Activated CD4-positive, alpha-beta memory T cell treated with anti-CD3 and anti-CD28 coated beads, Interleukin-2, amount 10 ng/mL, durations not matched to agents 7 days and 5 days (primary cell): ENCODE data around the gene CPSF2. TPM values are rescaled to one million over a fixed set of nuclear protein-coding genes. Genes with fewer than 3 reads are reported as not detected.
A peak's percentile ranks its signal among the peaks of the same experiment; 100 is the strongest.

Experiments used
- CTCF ChIA-PET: fragments of 350-600 bp; sonication (Branson Sonifier 250); formaldehyde crosslinking; loops from one replicate; lab custom pipeline; 2021; ENCODE audit warnings: antibody characterized with exemption, inconsistent platforms; lab: Charles Lee
- POLR2A ChIA-PET: fragments of 350-600 bp; sonication (Branson Sonifier 250); formaldehyde crosslinking; loops from one replicate; lab custom pipeline; 2021; ENCODE audit warnings: antibody characterized with exemption; lab: Charles Lee
- DNase-seq: peaks from one replicate; pipeline ENCODE4 v3.0.0-alpha.2; 2020
- H3K27ac Mint-ChIP-seq: one replicate; pipeline ENCODE4 v1.8.0; 2021; ENCODE audit warnings: mild to moderate bottlenecking, mixed read lengths
- H3K27me3 Mint-ChIP-seq: one replicate; pipeline ENCODE4 v1.8.0; 2021; ENCODE audit warnings: mixed read lengths
- H3K36me3 Mint-ChIP-seq: one replicate; pipeline ENCODE4 v1.8.0; 2021; ENCODE audit warnings: low read depth, mixed read lengths
- H3K4me1 Mint-ChIP-seq: one replicate; pipeline ENCODE4 v1.8.0; 2021; ENCODE audit warnings: mixed read lengths
- H3K4me3 Mint-ChIP-seq: one replicate; pipeline ENCODE4 v1.8.0; 2021; ENCODE audit warnings: mild to moderate bottlenecking, mixed read lengths
- H3K9me3 Mint-ChIP-seq: one replicate; pipeline ENCODE4 v1.8.0; 2021; ENCODE audit warnings: mixed read lengths
- total RNA-seq, 2 experiments: library from RNA; stranded (reverse); gene quantifications; one replicate each; pipeline ENCODE4 v1.2.3, GENCODE V29; 2021

Gene CPSF2
- total RNA-seq, 2 experiments from 2014 or later = 74.5 to 79.3 TPM

DNA sequence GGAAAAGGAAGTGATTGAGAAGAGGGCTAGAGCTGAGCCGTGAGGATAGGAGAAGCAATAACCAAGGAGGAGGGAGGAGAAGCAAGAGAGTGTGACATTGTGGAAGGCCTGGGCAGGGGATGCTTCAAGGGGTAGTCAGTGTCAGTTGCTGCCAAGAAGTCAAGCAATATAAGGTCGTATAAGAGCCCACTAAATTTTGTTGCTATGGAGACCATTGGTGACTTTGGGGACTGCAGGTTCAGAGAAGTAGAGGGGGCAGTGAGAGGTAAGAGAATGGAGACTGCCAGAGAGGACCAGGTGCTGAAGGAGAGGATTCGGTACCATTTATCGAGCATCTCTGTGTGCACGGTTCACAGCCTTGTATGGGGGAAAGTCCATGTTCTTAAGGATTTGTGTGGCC lies 12.3 kb upstream of the CPSF2 start:
- Mint-ChIP-seq H3K4me3 (no peak overlapping the region), H3K36me3 (no peaks in the 10 kb centered on the region), H3K9me3 (no peaks in the 10 kb centered on the region), H3K4me1 (peaks cover 25% of the 10 kb centered on the region), H3K27me3 (no peaks in the 10 kb centered on the region), H3K27ac (no peak overlapping the region)
- ChIA-PET POLR2A (interaction anchor here (9.2 kb wide), 1 partner anchor 12 kb away, joined by 149 read pairs; the partner anchor contains the start of genes CPSF2 and NDUFB1), CTCF (interaction anchor here (0.7 to 5.0 kb wide), 2 partner anchors 10 to 544 kb away, joined by 5 to 141 read pairs; partner anchors contain the start of genes CPSF2 and NDUFB1)
- DNase-seq = no peak

DNA sequence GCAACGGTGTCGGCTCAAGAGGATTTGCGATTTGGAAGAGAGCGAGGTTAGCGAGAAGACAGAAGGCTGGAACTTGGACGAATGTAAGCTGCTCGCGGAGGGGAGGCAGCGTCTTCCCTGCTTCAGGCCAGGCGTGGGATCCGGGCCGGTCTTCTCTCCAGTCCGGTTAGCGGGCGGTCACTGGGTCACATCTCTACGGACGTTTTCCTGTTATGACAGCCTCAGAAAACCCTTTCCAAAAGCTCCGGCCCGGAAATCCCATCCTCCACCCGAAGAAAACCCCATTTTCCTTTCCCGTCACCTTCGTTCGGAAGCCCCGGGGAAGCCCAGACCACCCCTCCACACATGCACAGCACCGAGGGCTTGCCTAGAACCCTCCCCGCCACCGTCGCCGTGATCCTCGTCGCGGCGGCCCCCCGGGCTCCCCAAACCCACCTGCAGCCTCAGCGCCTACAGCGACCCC lies 531 bp upstream of the CPSF2 start:
- Mint-ChIP-seq H3K27ac (peak overlapping the region; percentile 97), H3K4me3 (peak overlapping the region; percentile 85), H3K36me3 (peaks cover 49% of the 10 kb centered on the region), H3K27me3 (no peaks in the 10 kb centered on the region), H3K4me1 (peaks cover 49% of the 10 kb centered on the region), H3K9me3 (no peaks in the 10 kb centered on the region)
- DNase-seq = no peak
- POLR2A ChIA-PET = interaction anchor here (0.7 to 11.2 kb wide), 19 partner anchors 12 to 1007 kb away, joined by 3 to 149 read pairs (median 4); partner anchors contain the start of genes ATXN3, PPP4R3A, TC2N and TRIP11
- CTCF ChIA-PET = interaction anchor here (0.6 to 7.0 kb wide), 6 partner anchors 13 to 569 kb away, joined by 3 to 141 read pairs (median 6); partner anchors contain the start of genes ATXN3 and TRIP11

DNA sequence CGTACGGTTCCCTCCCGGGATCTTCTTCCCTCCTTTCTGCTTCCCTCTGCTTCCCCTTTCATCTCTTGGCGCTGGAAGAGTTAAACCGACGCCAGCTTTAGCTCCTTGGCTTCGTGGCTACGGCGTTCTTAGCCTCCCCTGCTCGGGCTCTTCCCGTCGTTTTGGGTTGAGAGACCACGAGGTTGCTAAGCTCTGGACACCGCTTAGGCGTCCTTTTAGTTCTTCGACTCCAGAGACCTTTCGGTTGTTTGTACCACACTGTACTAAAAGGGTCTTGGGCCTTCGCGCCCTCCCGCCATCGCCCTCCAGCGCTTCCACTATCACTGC lies 545 bp downstream of the CPSF2 start:
- peak overlapping the region; percentile 85 for H3K4me3 Mint-ChIP-seq
- peaks cover 55% of the 10 kb centered on the region for H3K4me1 Mint-ChIP-seq
- ChIA-PET CTCF (interaction anchor here (0.7 to 7.0 kb wide), 7 partner anchors 15 to 1019 kb away, joined by 3 to 141 read pairs (median 3); partner anchors contain the start of genes ATXN3 and TRIP11), POLR2A (interaction anchor here (1.1 to 11.2 kb wide), 10 partner anchors 11 to 1008 kb away, joined by 3 to 149 read pairs (median 8); partner anchors contain the start of genes ATXN3, PPP4R3A, TC2N and TRIP11)
- DNase-seq = peak; percentile 20
- no peaks in the 10 kb centered on the region for H3K9me3 Mint-ChIP-seq
- peaks cover 47% of the 10 kb centered on the region for H3K36me3 Mint-ChIP-seq
- peak overlapping the region; percentile 97 for H3K27ac Mint-ChIP-seq
- H3K27me3 Mint-ChIP-seq = no peaks in the 10 kb centered on the region

DNA sequence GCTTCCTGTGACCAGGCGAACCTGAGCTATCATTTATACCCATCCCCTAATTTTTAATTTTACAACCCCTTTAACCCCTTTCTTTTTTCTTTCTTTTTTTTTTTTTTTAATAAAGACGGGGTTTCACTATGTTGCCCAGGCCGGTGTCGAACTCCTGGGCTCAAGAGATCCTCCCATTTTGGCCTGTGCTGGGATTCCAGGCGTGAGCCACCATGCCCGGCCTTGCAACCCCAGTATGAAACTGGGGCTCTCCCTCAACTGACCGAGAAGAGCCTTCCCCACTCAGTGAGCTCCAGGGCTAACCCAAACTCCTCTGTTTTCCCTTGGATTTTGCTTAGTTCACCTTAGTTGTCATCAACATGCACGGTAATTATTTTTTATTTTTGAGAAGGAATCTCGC lies 992 bp downstream of the CPSF2 start:
- ChIA-PET POLR2A (interaction anchor here (1.5 to 11.2 kb wide), 8 partner anchors 11 to 613 kb away, joined by 4 to 149 read pairs (median 12); partner anchors contain the start of genes ATXN3, PPP4R3A, TC2N and TRIP11), CTCF (interaction anchor here (0.7 to 7.0 kb wide), 5 partner anchors 16 to 898 kb away, joined by 3 to 141 read pairs (median 5); partner anchors contain the start of genes ATXN3 and TRIP11)
- H3K9me3 Mint-ChIP-seq = no peaks in the 10 kb centered on the region
- peaks cover 60% of the 10 kb centered on the region for H3K4me1 Mint-ChIP-seq
- no peaks in the 10 kb centered on the region for H3K27me3 Mint-ChIP-seq
- peak overlapping the region; percentile 97 for H3K27ac Mint-ChIP-seq
- DNase-seq = no peak
- peak overlapping the region; percentile 85 for H3K4me3 Mint-ChIP-seq
- H3K36me3 Mint-ChIP-seq = peaks cover 47% of the 10 kb centered on the region

DNA sequence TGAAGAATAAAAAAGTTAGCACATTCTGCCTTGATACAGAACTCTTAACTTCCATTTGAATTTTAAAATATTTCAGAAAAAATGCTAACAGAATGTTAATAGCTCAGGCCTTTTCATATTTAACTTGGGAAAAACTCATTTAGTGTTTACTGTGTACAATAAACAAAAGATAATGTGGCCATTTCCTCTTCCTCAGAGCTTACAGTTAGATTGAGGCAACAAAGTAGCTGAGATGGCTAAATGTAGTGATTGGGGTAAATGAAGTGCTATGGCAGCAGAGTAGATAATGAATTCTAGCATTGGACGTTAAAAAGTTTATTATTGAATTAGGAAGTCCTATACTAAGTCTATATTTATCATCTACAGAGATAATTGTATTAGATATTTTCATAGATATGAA lies 12.7 kb downstream of the CPSF2 start:
- no peak overlapping the region for H3K4me3 Mint-ChIP-seq
- peaks cover 54% of the 10 kb centered on the region for H3K36me3 Mint-ChIP-seq
- peaks cover 4% of the 10 kb centered on the region for H3K4me1 Mint-ChIP-seq
- DNase-seq = no peak
- ChIA-PET CTCF (interaction anchor here (0.8 to 2.4 kb wide), 7 partner anchors 9 to 34 kb away, joined by 3 to 8 read pairs (median 3); partner anchors contain the start of genes ATXN3, CPSF2 and NDUFB1), POLR2A (interaction anchor here (1.1 to 5.4 kb wide), 2 partner anchors 14 to 468 kb away, joined by 3 to 30 read pairs; partner anchors contain the start of genes CPSF2 and NDUFB1)
- no peak overlapping the region for H3K27ac Mint-ChIP-seq
- H3K9me3 Mint-ChIP-seq = no peaks in the 10 kb centered on the region
- no peaks in the 10 kb centered on the region for H3K27me3 Mint-ChIP-seq

DNA sequence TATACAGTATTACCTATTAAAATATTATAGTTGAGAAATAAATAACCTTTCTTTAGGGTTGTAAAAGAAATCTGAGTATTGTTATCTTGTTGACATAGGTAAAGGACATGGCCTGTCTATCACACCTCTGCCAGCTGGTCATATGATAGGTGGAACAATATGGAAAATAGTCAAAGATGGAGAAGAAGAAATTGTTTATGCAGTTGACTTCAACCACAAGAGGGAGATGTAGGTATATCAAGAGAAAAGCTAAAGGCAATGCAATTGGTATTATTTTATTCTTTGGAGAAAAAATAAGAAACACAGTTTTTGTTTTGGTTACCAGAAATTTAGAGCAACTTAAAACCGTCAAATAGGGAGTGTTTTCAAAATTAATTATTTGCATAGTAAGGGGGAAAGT lies 13.5 kb downstream of the CPSF2 start:
- Mint-ChIP-seq H3K27me3 (no peaks in the 10 kb centered on the region), H3K36me3 (peaks cover 47% of the 10 kb centered on the region), H3K27ac (no peak overlapping the region), H3K9me3 (no peaks in the 10 kb centered on the region), H3K4me1 (no peaks in the 10 kb centered on the region), H3K4me3 (no peak overlapping the region)
- CTCF ChIA-PET = interaction anchor here (1.3 to 2.4 kb wide), 5 partner anchors 10 to 35 kb away, joined by 3 to 8 read pairs (median 4); no protein-coding TSS in a partner anchor
- POLR2A ChIA-PET = interaction anchor here (5.4 kb wide), 1 partner anchor 14 kb away, joined by 30 read pairs; the partner anchor contains the start of genes CPSF2 and NDUFB1
- DNase-seq = no peak

DNA sequence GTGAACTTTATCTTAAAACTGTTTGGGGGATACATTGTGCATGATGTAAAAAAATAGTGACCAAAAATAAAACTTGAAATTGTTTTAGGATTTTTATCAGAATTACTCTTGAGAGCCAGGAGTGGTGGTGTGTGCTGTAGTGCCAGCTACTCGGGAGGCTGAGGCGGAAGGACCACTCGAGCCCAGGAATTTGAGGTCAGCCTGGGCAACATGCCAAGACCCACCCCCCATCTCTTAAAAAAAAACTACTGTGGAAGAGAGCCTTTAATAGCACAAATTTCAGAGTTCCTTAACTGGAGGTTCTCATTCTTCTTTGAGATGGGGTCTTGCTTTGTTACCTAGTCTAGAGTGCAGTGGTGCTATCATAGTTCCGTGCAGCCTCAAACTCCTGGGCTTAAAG lies 21.5 kb downstream of the CPSF2 start:
- Mint-ChIP-seq H3K27me3 (no peaks in the 10 kb centered on the region), H3K4me3 (no peak overlapping the region), H3K36me3 (peaks cover 57% of the 10 kb centered on the region), H3K9me3 (no peaks in the 10 kb centered on the region), H3K4me1 (peaks cover 5% of the 10 kb centered on the region), H3K27ac (no peak overlapping the region)
- POLR2A ChIA-PET = interaction anchor here (0.7 kb wide), 1 partner anchor 22 kb away, joined by 3 read pairs; the partner anchor contains the start of genes CPSF2 and NDUFB1
- CTCF ChIA-PET = no interaction called here
- no peak for DNase-seq

DNA sequence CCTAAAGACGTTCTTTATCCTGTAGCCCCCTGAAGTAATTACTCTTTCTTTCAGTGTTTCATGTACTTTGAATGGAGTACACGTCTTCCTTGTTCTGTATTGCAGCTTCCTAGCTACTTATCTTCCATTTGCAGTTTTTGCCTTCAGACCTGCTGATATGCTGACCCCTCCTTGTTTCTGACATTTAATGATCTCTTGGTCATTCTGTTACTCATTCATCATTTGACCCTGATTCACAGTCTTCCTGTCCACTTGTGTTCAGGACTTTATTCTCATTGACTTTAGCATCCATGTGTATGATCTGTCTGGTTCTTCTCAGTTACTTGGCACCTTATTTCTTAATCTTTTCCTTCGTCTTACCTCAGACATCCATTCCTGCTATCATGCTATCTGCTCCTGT lies 22.2 kb downstream of the CPSF2 start:
- no peak overlapping the region for H3K27ac Mint-ChIP-seq
- H3K27me3 Mint-ChIP-seq = no peaks in the 10 kb centered on the region
- CTCF ChIA-PET = no interaction called here
- POLR2A ChIA-PET = interaction anchor here (0.7 to 0.9 kb wide), 2 partner anchors 22 to 38 kb away, joined by 3 to 6 read pairs; partner anchors contain the start of genes ATXN3, CPSF2 and NDUFB1
- H3K4me1 Mint-ChIP-seq = peaks cover 5% of the 10 kb centered on the region
- H3K4me3 Mint-ChIP-seq = no peak overlapping the region
- DNase-seq = no peak
- peaks cover 56% of the 10 kb centered on the region for H3K36me3 Mint-ChIP-seq
- H3K9me3 Mint-ChIP-seq = no peaks in the 10 kb centered on the region

DNA sequence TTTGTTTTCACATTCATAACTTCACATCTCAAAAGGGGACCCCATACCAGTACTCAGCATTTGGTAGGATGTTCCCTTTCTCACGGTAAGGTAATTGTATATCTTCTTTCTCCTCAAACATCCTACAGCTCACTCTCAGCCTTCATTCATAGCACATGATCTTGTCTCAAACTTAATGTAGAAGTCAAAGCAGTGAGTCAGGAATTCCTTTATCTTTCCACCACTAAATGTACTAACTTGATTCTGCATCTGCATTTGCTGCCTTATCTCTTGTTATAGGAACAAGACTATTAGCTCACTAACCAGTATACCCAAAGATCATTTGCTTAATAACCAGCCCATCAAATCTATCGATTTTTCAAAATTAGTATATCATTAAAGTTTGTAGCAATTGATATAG lies 22.9 kb downstream of the CPSF2 start:
- CTCF ChIA-PET = no interaction called here
- Mint-ChIP-seq H3K36me3 (peaks cover 58% of the 10 kb centered on the region), H3K4me3 (no peak overlapping the region), H3K9me3 (no peaks in the 10 kb centered on the region), H3K27ac (no peak overlapping the region), H3K27me3 (no peaks in the 10 kb centered on the region), H3K4me1 (peaks cover 5% of the 10 kb centered on the region)
- POLR2A ChIA-PET = interaction anchor here (0.9 to 1.2 kb wide), 2 partner anchors 24 to 39 kb away, joined by 3 to 6 read pairs; partner anchors contain the start of gene ATXN3
- no peak for DNase-seq

DNA sequence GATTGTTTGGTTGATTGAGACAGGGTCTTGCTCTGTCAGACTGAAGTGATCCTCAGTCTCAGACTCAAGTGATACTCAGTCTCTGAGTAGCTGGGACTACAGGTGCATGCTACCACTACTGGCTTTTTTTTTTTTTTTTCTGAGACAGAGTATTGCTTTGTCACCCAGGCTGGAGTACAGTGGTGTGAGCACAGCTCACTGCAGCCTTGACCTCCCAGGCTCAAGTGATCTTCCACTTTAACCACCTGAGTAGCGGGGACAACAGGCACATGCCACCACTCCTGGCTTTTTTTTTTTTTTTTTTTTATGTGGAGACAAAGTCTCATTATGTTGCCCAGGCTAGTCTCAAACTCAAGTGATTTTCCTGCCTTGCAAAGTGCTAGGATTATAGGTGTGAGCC lies 31.8 kb downstream of the CPSF2 start:
- H3K27me3 Mint-ChIP-seq = no peaks in the 10 kb centered on the region
- H3K9me3 Mint-ChIP-seq = no peaks in the 10 kb centered on the region
- no peak overlapping the region for H3K4me3 Mint-ChIP-seq
- CTCF ChIA-PET = interaction anchor here (0.6 kb wide), 1 partner anchor 536 kb away, joined by 5 read pairs; no protein-coding TSS in a partner anchor
- peaks cover 10% of the 10 kb centered on the region for H3K4me1 Mint-ChIP-seq
- H3K36me3 Mint-ChIP-seq = peaks cover 52% of the 10 kb centered on the region
- POLR2A ChIA-PET = no interaction called here
- H3K27ac Mint-ChIP-seq = no peak overlapping the region
- no peak for DNase-seq

DNA sequence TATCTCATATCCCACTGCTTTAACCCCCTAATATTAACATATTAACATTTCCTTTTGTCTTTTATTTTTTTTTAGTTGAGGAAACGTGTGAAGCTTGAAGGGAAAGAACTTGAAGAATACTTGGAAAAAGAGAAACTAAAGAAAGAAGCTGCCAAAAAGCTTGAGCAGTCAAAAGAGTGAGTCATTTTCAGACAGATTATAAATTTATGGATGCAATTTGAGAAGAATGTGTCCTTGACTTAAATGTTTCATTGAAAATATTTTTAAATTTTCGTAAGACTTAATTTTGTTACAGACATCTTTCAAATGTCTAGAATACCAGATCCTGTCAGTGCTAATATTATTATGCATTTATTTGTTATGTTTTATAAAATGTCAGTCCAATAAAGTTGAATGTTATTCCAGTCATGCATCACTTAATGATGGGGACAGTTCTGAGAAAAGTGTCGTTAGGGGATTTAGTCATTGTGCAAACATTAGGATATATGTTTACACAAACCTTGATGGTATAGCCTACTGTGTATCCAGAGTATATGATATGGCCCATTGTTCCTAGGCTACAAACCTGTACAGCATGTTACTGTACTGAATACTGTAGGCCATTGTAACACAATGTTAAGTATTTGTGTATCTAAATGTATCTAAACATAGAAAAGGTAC lies 32.6 kb downstream of the CPSF2 start:
- Mint-ChIP-seq H3K9me3 (no peaks in the 10 kb centered on the region), H3K36me3 (peaks cover 52% of the 10 kb centered on the region), H3K27ac (no peak overlapping the region), H3K4me1 (peaks cover 10% of the 10 kb centered on the region), H3K27me3 (no peaks in the 10 kb centered on the region), H3K4me3 (no peak overlapping the region)
- DNase-seq = no peak
- POLR2A ChIA-PET = no interaction called here
- CTCF ChIA-PET = no interaction called here

DNA sequence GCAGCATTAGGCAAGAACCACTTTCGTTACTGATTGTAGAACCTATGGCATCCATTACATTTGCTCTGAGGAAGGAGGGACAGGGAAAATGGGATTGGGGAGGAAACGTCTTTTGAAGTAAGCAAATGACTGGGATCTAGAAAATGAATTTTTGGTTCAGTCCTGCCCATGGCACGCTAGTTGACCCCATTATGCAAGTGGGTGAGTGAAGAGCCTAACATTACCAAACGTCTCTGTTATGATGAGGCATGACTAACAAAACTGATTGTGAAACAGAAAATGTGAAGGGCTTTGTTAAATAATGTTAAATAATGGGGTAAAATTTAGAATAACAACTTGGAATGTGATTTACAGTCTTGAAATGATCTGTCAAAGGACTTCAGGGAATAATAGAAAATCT lies 38.9 kb downstream of the CPSF2 start:
- H3K9me3 Mint-ChIP-seq = peaks cover 6% of the 10 kb centered on the region
- no peaks in the 10 kb centered on the region for H3K27me3 Mint-ChIP-seq
- no peak overlapping the region for H3K4me3 Mint-ChIP-seq
- ChIA-PET POLR2A (no interaction called here), CTCF (no interaction called here)
- peaks cover 72% of the 10 kb centered on the region for H3K36me3 Mint-ChIP-seq
- H3K4me1 Mint-ChIP-seq = peaks cover 10% of the 10 kb centered on the region
- no peak overlapping the region for H3K27ac Mint-ChIP-seq
- DNase-seq = no peak

DNA sequence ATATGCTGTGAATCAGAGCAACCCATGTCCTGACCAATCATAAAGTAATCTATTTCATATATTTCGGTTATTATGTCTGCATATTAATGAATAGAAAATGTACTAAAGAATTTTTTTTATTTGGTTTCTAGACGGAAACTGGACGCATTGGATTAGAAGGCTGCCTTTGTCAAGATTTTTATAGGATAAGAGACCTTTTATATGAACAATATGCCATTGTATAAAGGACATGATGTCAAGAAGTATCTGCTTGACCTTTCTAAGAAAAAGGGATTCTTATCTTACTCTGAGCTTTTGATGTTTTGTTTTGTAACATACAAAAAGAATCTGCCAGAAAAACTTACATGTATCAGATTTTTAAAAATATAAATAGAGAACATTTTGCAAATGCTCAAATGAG lies 39.8 kb downstream of the CPSF2 start:
- no peak for DNase-seq
- Mint-ChIP-seq H3K9me3 (peaks cover 6% of the 10 kb centered on the region), H3K27me3 (no peaks in the 10 kb centered on the region), H3K4me1 (peaks cover 10% of the 10 kb centered on the region), H3K4me3 (no peak overlapping the region), H3K27ac (no peak overlapping the region), H3K36me3 (peaks cover 67% of the 10 kb centered on the region)
- ChIA-PET POLR2A (no interaction called here), CTCF (no interaction called here)
